OCI-LY3 (cell line): ENCODE results near the gene KRT13.

ENCODE experiments used
- H2AFZ ChIP-seq: fragments of 200-600, 300-600 bp; shearing (Covaris generic); 2 replicates; pipeline ENCODE4 v1.6.0; 2014; ENCODE audit warnings: antibody characterized with exemption, low read depth, low read length
- H3K27ac ChIP-seq: fragments of 200-600, 300-600 bp; sonication (generic); 2 replicates; pipeline ENCODE4 v1.5.1; 2014; ENCODE audit warnings: mild to moderate bottlenecking, low read length, moderate library complexity, mixed read lengths
- H3K27me3 ChIP-seq: fragments of 200-600, 300-600 bp; sonication (generic); 2 replicates; pipeline ENCODE4 v1.6.1; 2014; ENCODE audit warnings: low read depth, low read length, mixed read lengths
- H3K36me3 ChIP-seq: fragments of 200-600, 300-600 bp; sonication (generic); replicated peaks from 2 replicates; pipeline ENCODE3; 2014; ENCODE audit warnings: low read depth, low read length, mixed read lengths
- H3K4me1 ChIP-seq: fragments of 300-600, 200-600 bp; sonication (generic); 2 replicates; pipeline ENCODE4 v1.6.1; 2014; ENCODE audit warnings: low read length, mixed read lengths
- H3K4me2 ChIP-seq: fragments of 200-600, 300-600 bp; sonication (generic); 2 replicates; pipeline ENCODE4 v1.6.1; 2014; ENCODE audit warnings: low read length, mixed read lengths
- H3K4me3 ChIP-seq: fragments of 300-600, 200-600 bp; sonication (generic); 2 replicates; pipeline ENCODE4 v1.5.1; 2014; ENCODE audit warnings: antibody characterized with exemption, mild to moderate bottlenecking, low read length, moderate library complexity
- H3K79me2 ChIP-seq: fragments of 300-600, 200-600 bp; shearing (Covaris generic); 2 replicates; pipeline ENCODE4 v1.6.1; 2014; ENCODE audit warnings: mild to moderate bottlenecking, low read length, mixed read lengths
- H3K9ac ChIP-seq: fragments of 300-600, 200-600 bp; shearing (Covaris generic); 2 replicates; pipeline ENCODE4 v1.6.0; 2014; ENCODE audit warnings: mild to moderate bottlenecking, low read length, moderate library complexity
- H3K9me3 ChIP-seq: fragments of 200-600, 300-600 bp; shearing (Covaris generic); 2 replicates; pipeline ENCODE4 v1.6.1; 2014; ENCODE audit warnings: low read length, mixed read lengths; ENCODE audit not compliant: insufficient read depth
- H4K20me1 ChIP-seq: fragments of 200-600, 300-600 bp; sonication (generic); 2 replicates; pipeline ENCODE4 v1.6.1; 2016; ENCODE audit warnings: low read length, mixed read lengths; ENCODE audit not compliant: insufficient read depth
- EZH2phosphoT487 ChIP-seq: fragments of 200-600 bp; shearing (Covaris generic); IDR thresholded peaks from 2 replicates; pipeline ENCODE4 v1.6.1; 2018; ENCODE audit warnings: antibody characterized with exemption, mixed run types, low read depth
- TF ChIP-seq, protein P1 (sequence below): fragments of 200-600, 300-600 bp; sonication (generic); IDR thresholded peaks from 2 replicates; pipeline ENCODE4 v1.5.1; 2014; ENCODE audit warnings: antibody characterized with exemption, low read length, low read depth

The KRT13 gene

DNA sequence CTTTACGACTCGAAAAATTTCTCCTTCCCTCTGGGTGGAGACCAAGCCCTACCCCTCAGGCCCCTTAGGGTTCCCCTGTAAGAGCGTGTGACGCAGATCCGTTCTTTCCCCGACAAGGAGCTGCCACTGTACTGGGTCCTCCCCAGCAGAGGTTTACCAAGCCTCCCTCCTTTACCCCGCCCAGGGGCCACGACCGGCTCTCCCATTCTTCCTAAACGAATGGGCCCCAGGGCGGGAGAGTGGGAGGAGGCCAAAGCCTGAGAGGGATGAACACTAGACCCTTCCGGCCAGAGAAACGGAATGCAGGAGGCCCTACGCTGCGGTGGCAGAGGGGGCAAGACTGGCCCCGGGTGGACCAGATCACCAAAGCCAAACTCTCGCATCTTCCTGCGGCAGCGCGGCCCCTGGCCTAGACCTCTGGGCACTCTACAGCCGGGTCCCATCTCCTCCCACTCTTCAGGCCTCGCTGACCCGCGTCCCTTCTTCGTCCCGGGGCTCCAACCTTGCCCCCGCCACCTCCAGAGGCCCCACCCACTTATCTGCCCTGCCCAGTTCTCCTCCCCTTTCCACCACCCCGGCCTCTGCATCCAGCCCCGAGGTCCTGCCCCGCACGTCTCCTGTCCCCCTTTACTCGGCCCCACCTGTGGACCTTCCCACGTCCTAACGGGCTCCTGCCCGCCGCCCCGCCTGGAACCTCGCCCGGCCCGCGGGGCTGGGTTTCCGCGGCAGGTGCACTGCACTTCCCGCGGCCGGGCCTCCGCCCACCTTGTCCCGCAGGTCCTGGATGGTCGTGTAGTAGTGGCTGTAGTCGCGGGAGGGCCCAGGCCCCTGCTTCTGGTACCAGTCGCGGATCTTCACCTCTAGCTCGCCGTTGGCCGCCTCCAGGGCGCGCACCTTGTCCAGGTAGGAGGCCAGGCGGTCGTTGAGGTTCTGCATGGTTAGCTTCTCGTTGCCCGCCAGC is 21.9 kb upstream of the KRT13 start:
- Histone ChIP-seq H4K20me1 (no peaks in the 10 kb centered on the region), H3K4me3 (no peak overlapping the region), H3K9me3 (no peaks in the 10 kb centered on the region), H3K79me2 (no peaks in the 10 kb centered on the region), H3K27ac (no peak overlapping the region), H3K27me3 (peaks cover 20% of the 10 kb centered on the region; the same call in 1 of the 2 replicates), H3K4me2 (no peak overlapping the region), H3K36me3 (no peaks in the 10 kb centered on the region), H3K4me1 (no peaks in the 10 kb centered on the region), H2AFZ (no peak overlapping the region), H3K9ac (no peak overlapping the region)
- no peak for TF ChIP-seq EZH2phosphoT487
- TF ChIP-seq, protein P1, sequence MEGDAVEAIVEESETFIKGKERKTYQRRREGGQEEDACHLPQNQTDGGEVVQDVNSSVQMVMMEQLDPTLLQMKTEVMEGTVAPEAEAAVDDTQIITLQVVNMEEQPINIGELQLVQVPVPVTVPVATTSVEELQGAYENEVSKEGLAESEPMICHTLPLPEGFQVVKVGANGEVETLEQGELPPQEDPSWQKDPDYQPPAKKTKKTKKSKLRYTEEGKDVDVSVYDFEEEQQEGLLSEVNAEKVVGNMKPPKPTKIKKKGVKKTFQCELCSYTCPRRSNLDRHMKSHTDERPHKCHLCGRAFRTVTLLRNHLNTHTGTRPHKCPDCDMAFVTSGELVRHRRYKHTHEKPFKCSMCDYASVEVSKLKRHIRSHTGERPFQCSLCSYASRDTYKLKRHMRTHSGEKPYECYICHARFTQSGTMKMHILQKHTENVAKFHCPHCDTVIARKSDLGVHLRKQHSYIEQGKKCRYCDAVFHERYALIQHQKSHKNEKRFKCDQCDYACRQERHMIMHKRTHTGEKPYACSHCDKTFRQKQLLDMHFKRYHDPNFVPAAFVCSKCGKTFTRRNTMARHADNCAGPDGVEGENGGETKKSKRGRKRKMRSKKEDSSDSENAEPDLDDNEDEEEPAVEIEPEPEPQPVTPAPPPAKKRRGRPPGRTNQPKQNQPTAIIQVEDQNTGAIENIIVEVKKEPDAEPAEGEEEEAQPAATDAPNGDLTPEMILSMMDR: no peak

DNA sequence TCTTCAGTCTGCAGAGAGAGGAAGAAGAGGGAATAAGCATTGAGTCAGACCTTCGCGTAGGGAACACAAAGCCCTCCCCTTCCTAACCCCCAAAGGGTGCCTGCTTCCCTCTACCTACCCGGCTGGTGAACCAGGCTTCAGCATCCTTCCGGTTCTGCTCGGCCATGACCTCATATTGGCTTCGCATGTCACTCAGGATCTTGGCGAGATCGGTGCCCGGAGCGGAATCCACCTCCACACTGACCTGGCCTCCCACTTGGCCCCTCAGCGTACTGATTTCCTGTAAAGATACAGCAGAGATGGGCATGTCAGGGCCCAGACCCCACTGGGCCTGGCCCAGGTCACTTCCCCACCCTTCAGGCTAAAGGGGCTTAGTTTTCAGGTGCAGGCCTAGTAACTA is 18.8 kb upstream of the KRT13 start:
- Histone ChIP-seq H3K27ac (no peak overlapping the region), H3K4me1 (no peaks in the 10 kb centered on the region), H3K36me3 (no peaks in the 10 kb centered on the region), H3K9me3 (no peaks in the 10 kb centered on the region), H3K9ac (no peak overlapping the region), H2AFZ (no peak overlapping the region), H3K27me3 (peaks cover under 1% of the 10 kb centered on the region; the same call in 1 of the 2 replicates), H3K79me2 (no peaks in the 10 kb centered on the region), H3K4me3 (no peak overlapping the region), H4K20me1 (no peaks in the 10 kb centered on the region), H3K4me2 (no peak overlapping the region)
- TF ChIP-seq, protein P1: no peak
- no peak for TF ChIP-seq EZH2phosphoT487

DNA sequence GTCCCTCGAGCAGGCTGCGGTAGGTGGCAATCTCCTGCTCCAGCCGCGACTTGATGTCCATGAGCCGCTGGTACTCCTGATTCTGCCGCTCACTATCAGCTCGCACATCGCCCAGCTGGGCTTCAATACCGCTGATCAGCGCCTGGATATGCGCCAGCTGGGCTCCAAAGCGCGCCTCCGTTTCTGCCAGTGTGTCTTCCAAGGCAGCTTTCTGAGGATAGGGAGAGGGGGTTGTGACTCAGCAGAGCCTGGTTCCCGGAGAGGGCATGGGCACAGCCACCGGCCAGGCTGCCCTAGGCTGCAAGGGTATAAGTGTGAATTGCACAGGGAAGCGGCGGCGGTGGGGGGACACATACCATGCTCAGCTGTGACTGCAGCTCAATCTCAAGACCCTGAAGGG is 18.4 kb upstream of the KRT13 start:
- peaks cover 5% of the 10 kb centered on the region; the same call in 1 of the 2 replicates for H3K27me3 ChIP-seq
- no peak overlapping the region for H3K4me3 ChIP-seq
- H3K9ac ChIP-seq: no peak overlapping the region
- H3K36me3 ChIP-seq: no peaks in the 10 kb centered on the region
- no peak overlapping the region for H3K27ac ChIP-seq
- no peak overlapping the region for H3K4me2 ChIP-seq
- H2AFZ ChIP-seq: no peak overlapping the region
- H4K20me1 ChIP-seq: no peaks in the 10 kb centered on the region
- no peak for TF ChIP-seq EZH2phosphoT487
- TF ChIP-seq, protein P1: no peak
- H3K79me2 ChIP-seq: no peaks in the 10 kb centered on the region
- no peaks in the 10 kb centered on the region for H3K9me3 ChIP-seq
- H3K4me1 ChIP-seq: no peaks in the 10 kb centered on the region

DNA sequence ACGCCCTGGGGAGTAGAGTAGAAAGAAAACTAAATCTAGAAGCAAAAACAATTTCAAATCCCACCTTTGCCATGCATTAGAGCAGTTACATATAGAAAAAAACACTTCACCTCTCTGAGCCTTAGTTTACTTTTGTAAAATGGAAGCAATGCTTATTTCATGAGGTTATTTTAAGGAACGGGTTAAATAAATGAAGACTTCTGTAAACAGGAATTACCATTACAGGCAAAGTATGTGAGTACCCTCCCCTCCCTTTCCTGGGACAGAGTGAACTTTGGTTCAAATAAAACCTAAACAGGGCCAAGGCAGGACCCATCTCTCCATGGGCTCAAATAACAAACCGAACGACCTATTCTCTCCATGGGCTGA is 17.8 kb upstream of the KRT13 start:
- H3K79me2 ChIP-seq: no peaks in the 10 kb centered on the region
- H3K4me3 ChIP-seq: no peak overlapping the region
- no peak overlapping the region for H3K9ac ChIP-seq
- no peaks in the 10 kb centered on the region for H3K9me3 ChIP-seq
- TF ChIP-seq EZH2phosphoT487: no peak
- TF ChIP-seq, protein P1: no peak
- no peak overlapping the region for H3K4me2 ChIP-seq
- no peak overlapping the region for H2AFZ ChIP-seq
- H4K20me1 ChIP-seq: no peaks in the 10 kb centered on the region
- H3K36me3 ChIP-seq: no peaks in the 10 kb centered on the region
- H3K4me1 ChIP-seq: no peaks in the 10 kb centered on the region
- no peak overlapping the region for H3K27ac ChIP-seq
- H3K27me3 ChIP-seq: peaks cover 9% of the 10 kb centered on the region
